ENCODE measurements around the gene C11orf52.

Gene C11orf52

DNA sequence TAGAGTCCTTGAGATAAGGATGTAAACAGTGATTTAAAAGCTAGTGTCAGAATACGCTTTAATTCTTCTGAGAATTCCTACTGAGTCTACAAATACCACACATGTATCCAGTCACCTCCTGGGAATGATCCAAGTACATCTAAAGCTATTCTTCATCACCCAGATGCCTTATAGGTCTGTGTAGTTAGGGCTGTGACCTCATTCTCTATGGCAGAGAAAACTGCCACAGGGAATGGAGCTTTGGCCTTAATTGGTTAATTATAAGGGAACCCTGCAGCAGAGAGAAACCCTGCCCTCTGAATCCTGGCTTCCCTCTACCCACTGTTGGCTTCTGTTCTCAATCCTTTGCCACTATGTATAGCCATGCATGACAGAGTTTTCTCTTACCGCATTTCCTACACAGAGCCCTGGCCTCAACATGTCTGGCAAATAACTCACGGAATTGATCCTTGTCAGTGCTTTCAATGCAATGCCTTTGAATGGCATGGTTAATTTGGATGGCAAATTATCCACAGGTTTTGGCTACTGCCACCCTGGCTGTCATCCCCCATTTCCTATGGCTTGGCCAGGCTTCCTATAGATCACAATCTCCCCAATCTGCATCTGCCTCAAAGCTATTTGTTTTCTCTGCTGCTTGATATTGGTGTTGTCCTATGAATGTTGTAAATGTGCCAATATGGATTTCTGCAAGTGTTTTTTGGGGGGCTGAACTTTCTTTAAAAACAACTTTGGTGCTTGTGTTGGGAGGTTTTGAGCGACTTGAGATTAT lies 21.3 kb downstream of the C11orf52 start:
- DNase-seq, result no peak

DNA sequence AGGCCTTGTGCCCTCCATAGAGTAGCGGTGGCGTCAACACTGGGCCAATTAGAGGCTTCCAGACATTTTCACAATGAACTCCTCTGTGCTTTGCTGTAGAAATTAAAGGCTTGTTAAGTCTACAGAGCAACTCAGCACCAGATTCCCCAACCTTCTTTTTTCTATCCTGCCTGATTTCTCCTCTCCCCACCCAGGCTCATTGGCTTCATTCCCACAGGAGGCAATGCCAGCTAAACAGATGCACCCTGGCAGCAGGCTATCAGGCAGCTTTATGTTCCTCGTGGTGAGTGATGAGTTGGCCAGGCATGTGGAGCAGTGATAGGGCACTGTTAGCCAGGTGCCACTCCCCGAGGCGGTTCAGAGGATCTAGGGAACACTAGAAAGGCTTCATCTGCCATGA lies 23.2 kb downstream of the C11orf52 start:
- no peak for DNase-seq

- no peak for DNase-seq
Measured at GRCh38 chr11:111942829-111943228, 24.1 kb downstream of the C11orf52 start.

GRCh38 chr11:111944139-111944538 lies 25.4 kb downstream of the C11orf52 start:
- DNase-seq, result no peak

- DNase-seq, result no peak
Measured at GRCh38 chr11:111944651-111945051, 25.9 kb downstream of the C11orf52 start.

DNA sequence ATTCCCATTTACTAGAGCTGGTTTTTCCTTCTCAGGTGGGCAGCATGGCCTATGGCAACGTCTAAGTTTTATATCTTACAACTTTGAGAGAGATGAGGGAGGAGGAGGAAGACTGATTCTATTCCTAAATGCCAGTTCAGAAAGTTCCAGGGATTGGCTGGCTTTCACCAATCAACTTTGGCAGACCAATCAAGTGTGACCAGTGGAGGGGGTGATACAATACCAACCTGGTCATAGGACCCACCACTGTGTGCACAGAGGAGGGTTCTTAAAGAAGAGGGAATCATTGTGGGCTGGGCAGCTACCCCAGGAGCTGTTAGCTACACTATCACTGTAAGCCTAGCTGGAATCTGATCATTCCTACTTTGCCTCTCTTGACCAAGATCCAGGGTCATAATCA lies 26.5 kb downstream of the C11orf52 start:
- no peak for DNase-seq

DNA sequence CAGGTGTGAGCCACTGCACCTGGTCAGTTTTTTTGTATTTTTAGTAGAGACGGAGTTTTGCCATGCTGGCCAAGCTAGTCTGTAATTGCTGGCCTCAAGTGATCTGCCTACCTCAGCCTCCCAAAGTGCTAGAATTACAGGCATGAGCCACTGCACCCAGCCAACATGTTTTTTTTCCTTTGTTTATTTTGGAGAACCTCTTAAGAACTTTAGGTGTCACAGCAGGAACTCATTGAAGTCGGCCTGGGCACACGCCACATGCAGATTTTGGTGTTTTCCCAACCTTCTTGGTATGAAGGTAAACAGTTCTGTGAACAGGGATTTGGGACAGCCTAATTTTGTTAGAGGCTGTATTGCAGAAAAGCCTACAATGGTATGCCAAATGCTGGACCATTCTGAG lies 27.8 kb downstream of the C11orf52 start:
- no peak for DNase-seq

- no peak for DNase-seq
Measured at GRCh38 chr11:111947143-111947542, 28.4 kb downstream of the C11orf52 start.

- no peak for DNase-seq
Measured at GRCh38 chr11:111949519-111950426, 31.1 kb downstream of the C11orf52 start.

DNA sequence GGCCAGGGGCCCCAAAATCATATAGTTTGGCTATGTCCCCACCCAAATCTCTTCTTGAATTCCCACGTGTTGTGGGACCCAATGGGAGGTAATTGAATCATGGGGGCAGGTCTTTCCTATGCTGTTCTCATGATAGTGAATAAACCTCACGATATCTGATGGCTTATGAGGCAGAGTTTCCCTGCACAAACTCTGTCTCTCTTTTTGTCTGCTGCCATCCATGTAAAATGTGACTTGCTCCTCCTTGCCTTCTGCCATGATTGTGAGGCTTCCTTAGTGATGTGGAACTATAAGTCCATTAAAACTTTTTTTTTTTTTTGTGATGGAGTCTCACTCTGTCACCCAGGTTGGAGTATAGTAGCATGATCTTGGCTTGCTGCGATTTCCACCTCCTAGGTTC lies 32.9 kb downstream of the C11orf52 start:
- no peak for DNase-seq

- no peak for DNase-seq
Measured at GRCh38 chr11:111954154-111954553, 35.4 kb downstream of the C11orf52 start.

GRCh38 chr11:111957663-111958444 lies 39.1 kb downstream of the C11orf52 start:
- no peak for DNase-seq

GRCh38 chr11:111960916-111961315 lies 42.2 kb downstream of the C11orf52 start:
- DNase-seq, result no peak

- no peak for DNase-seq
Measured at GRCh38 chr11:111961389-111962300, 42.9 kb downstream of the C11orf52 start.

GRCh38 chr11:111963931-111964340 lies 45.2 kb downstream of the C11orf52 start:
- no peak for DNase-seq

- DNase-seq, result no peak
Measured at GRCh38 chr11:111966678-111967077, 48.0 kb downstream of the C11orf52 start.

- no peak for DNase-seq
Measured at GRCh38 chr11:111967649-111968048, 48.9 kb downstream of the C11orf52 start.

GRCh38 chr11:111969344-111969743 lies 50.6 kb downstream of the C11orf52 start:
- DNase-seq, result no peak

DNA sequence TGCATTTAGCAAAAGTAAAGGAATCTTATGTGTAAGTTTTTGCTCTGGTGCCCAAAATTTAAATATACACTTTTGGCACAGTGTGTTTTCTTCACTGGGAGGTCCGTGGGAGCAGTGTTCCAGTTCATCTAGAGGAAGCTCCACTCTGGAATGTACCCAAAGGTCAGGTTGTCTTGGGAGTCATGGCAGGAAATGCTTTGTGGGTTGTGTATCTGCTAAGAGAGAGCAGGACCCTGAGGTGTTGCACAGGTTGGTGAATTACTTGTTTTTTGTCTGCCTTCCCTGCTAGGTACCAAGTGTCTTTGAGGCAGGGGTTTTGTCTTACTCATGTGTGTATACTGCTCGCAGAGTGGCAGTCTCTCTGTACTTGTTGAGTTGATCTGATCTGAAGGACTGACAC lies 55.7 kb downstream of the C11orf52 start:
- no peak for DNase-seq

GRCh38 chr11:111975076-111975806 lies 56.5 kb downstream of the C11orf52 start:
- DNase-seq, result no peak

- no peak for DNase-seq
Measured at GRCh38 chr11:111976119-111976766, 57.5 kb downstream of the C11orf52 start.

Data from activated gamma-delta T cell (primary cell).